WTC11 (cell line): Measurements from ENCODE around the gene SNX2. TPM values are rescaled to one million over a fixed set of nuclear protein-coding genes. Genes with fewer than 3 reads are reported as not detected.

Source experiments
- ATAC-seq: fragments of 200-7000 bp; cut with Tn5 transposase; 2 replicates; pipeline ENCODE4 v1.10.0; 2021; ENCODE audit warnings: mild to moderate bottlenecking, moderate library complexity
- CTCF ChIA-PET: fragments of 300-600 bp; sonication (Branson Sonifier 250); formaldehyde crosslinking; loops from one replicate; lab custom pipeline; 2021; ENCODE audit warnings: antibody characterized with exemption; lab: Charles Lee
- POLR2A ChIA-PET: fragments of 350-600 bp; sonication (Branson Sonifier 250); formaldehyde crosslinking; loops from one replicate; lab custom pipeline; 2021; ENCODE audit warnings: antibody characterized with exemption; lab: Charles Lee
- DNase-seq: peaks from one replicate; pipeline ENCODE4 v3.0.0; 2021; ENCODE audit warnings: low spot score
- H3K27ac Mint-ChIP-seq: 2 replicates; pipeline ENCODE4 v1.8.0; 2021; ENCODE audit warnings: mixed read lengths
- H3K27me3 Mint-ChIP-seq: 2 replicates; pipeline ENCODE4 v1.8.0; 2021; ENCODE audit warnings: low read depth, mild to moderate bottlenecking, moderate library complexity, mixed read lengths
- H3K36me3 Mint-ChIP-seq: 2 replicates; pipeline ENCODE4 v1.8.0; 2021; ENCODE audit warnings: mixed read lengths
- H3K4me1 Mint-ChIP-seq: 2 replicates; pipeline ENCODE4 v1.8.0; 2022; ENCODE audit warnings: mixed read lengths
- H3K4me3 Mint-ChIP-seq: 2 replicates; pipeline ENCODE4 v1.8.0; 2021; ENCODE audit warnings: mild to moderate bottlenecking, moderate library complexity, mixed read lengths
- H3K9me3 Mint-ChIP-seq: 2 replicates; pipeline ENCODE4 v1.8.0; 2021; ENCODE audit warnings: mixed read lengths
- AFF4 ChIP-seq: sonication (generic); formaldehyde crosslinking; IDR thresholded peaks from 2 replicates; pipeline ENCODE4 v1.8.1; 2023; ENCODE audit warnings: mild to moderate bottlenecking, missing genetic modification reagents, borderline replicate concordance
- ATF1 ChIP-seq: sonication (generic); formaldehyde crosslinking; IDR thresholded peaks from 2 replicates; pipeline ENCODE4 v1.8.1; 2023; ENCODE audit warnings: mild to moderate bottlenecking, moderate library complexity, missing genetic modification reagents
- CBFB ChIP-seq: sonication (generic); formaldehyde crosslinking; IDR thresholded peaks from 2 replicates; pipeline ENCODE4 v1.8.1; 2022; ENCODE audit warnings: mild to moderate bottlenecking, low read depth, missing genetic modification reagents
- ELF4 ChIP-seq: sonication (generic); formaldehyde crosslinking; IDR thresholded peaks from 2 replicates; pipeline ENCODE4 v1.8.1; 2022; ENCODE audit warnings: low read depth, mild to moderate bottlenecking, moderate library complexity, missing genetic modification reagents
- ESRRA ChIP-seq: sonication (generic); formaldehyde crosslinking; IDR thresholded peaks from 2 replicates; pipeline ENCODE4 v1.8.1; 2022; ENCODE audit warnings: mild to moderate bottlenecking, missing genetic modification reagents, borderline replicate concordance
- FOXJ3 ChIP-seq: sonication (generic); formaldehyde crosslinking; IDR thresholded peaks from 2 replicates; pipeline ENCODE4 v1.9.0; 2021; ENCODE audit warnings: missing genetic modification reagents, mild to moderate bottlenecking, borderline replicate concordance
- FOXK1 ChIP-seq: sonication (generic); formaldehyde crosslinking; IDR thresholded peaks from 2 replicates; pipeline ENCODE4 v1.8.0; 2022; ENCODE audit warnings: mild to moderate bottlenecking, moderate library complexity, missing genetic modification reagents
- IRF2 ChIP-seq: sonication (generic); formaldehyde crosslinking; IDR thresholded peaks from 2 replicates; pipeline ENCODE4 v1.8.0; 2022; ENCODE audit warnings: low read depth, missing genetic modification reagents, borderline replicate concordance
- KAT7 ChIP-seq: sonication (generic); formaldehyde crosslinking; IDR thresholded peaks from 2 replicates; pipeline ENCODE4 v1.8.1; 2023; ENCODE audit warnings: missing genetic modification reagents, mild to moderate bottlenecking, borderline replicate concordance
- NR2C2 ChIP-seq: sonication (generic); formaldehyde crosslinking; IDR thresholded peaks from 2 replicates; pipeline ENCODE4 v1.8.0; 2022; ENCODE audit warnings: mild to moderate bottlenecking, missing genetic modification reagents
- NR3C1 ChIP-seq: sonication (generic); formaldehyde crosslinking; conservative IDR thresholded peaks from 2 replicates; pipeline ENCODE4 v1.8.1; 2023; ENCODE audit warnings: low read depth, mild to moderate bottlenecking, missing genetic modification reagents
- PRRX2 ChIP-seq: fragments of 250-450 bp; sonication (Bioruptor Pico); IDR thresholded peaks from 2 replicates; pipeline ENCODE4 v1.8.0; 2021; ENCODE audit warnings: mild to moderate bottlenecking
- RELA ChIP-seq: sonication (generic); formaldehyde crosslinking; IDR thresholded peaks from 2 replicates; pipeline ENCODE4 v1.8.1; 2022; ENCODE audit warnings: missing genetic modification reagents, mild to moderate bottlenecking, borderline replicate concordance
- TCF7 ChIP-seq: sonication (generic); formaldehyde crosslinking; IDR thresholded peaks from 2 replicates; pipeline ENCODE4 v1.8.0; 2022; ENCODE audit warnings: mild to moderate bottlenecking, low read depth, missing genetic modification reagents, moderate library complexity
- TEAD1 ChIP-seq: sonication (generic); formaldehyde crosslinking; IDR thresholded peaks from 2 replicates; pipeline ENCODE4 v1.8.0; 2022; ENCODE audit warnings: mild to moderate bottlenecking, missing genetic modification reagents
- TP53 ChIP-seq: sonication (generic); formaldehyde crosslinking; IDR thresholded peaks from 2 replicates; pipeline ENCODE4 v1.8.1; 2023; ENCODE audit warnings: mild to moderate bottlenecking, missing genetic modification reagents
- ZMAT4 ChIP-seq: fragments of 250-450 bp; sonication (Bioruptor Pico); IDR thresholded peaks from 2 replicates; pipeline ENCODE4 v1.9.0; 2021; ENCODE audit warnings: mild to moderate bottlenecking
- ZNF219 ChIP-seq: sonication (generic); formaldehyde crosslinking; IDR thresholded peaks from 2 replicates; pipeline ENCODE4 v1.8.0; 2023; ENCODE audit warnings: missing genetic modification reagents, mild to moderate bottlenecking, borderline replicate concordance
- ZNF671 ChIP-seq: fragments of 250-450 bp; sonication (Bioruptor Pico); IDR thresholded peaks from 2 replicates; pipeline ENCODE4 v1.8.0; 2021; ENCODE audit warnings: mild to moderate bottlenecking
- total RNA-seq: library from RNA; stranded (reverse); gene quantifications from 3 replicates; pipeline ENCODE4 v1.2.3, GENCODE V29; 2021

The SNX2 gene
- total RNA-seq, 1 experiment from 2014 or later, result 63.7 TPM

DNA sequence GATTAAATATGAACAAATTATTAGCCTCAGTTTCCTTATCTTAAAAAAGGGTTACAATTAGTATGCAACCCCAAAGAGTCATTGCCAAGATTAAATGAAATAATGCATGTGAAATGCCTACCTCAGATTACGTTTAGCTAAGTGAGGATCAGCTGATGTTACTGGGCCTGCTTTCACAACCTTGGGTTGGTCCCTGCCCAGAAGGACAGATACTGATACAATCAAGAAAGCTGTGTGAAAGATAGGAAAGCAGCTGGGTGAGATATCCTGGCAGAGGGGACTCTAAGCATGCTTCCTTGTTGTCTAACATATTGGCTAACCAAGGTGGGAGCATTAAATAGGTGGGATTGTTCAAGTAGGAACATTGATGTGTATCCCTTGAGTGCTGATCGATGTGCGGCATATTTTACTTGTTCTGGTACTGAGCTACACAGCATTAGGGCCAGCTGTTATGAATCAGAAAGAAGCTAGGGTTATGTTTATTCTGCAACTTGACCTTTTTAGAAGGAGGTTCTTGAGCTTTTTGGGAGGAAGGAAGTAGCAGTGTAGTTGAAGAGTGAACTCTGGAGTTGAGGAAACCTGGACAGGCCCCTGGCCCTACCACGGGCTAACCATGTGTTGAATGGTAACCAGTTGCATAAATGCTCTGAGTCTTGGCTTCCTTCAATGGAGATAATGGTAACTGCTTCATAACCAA lies 99.4 kb downstream of the SNX2 start (continued):
- TF ChIP-seq AFF4 (CRISPR knock-in tag), result no peak
- no peak for TF ChIP-seq RELA (CRISPR knock-in tag)
- no peak for TF ChIP-seq FOXJ3 (CRISPR knock-in tag)
- TF ChIP-seq ATF1, result no peak
- TF ChIP-seq, all 79 proteins: peak for 0

DNA sequence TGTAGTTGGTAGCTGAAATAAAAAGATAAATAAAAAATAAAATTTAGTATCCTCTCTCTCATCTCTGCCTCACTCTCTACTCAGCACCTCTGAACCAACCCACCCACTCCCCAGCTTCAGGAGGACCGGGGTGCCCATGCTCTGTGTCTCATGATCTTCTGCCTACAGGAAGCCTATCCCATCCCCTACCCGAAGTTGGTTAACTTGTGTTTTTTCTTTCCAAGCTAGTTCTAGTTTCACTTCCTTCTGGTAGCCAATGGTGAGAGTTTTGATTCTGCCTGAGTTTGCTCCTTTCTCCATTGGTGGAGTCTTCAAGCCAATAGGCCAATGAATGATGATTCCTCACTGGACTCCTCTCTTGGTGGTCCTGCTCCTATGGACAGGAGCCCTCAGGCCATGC lies 102.6 kb downstream of the SNX2 start:
- no peak for ATAC-seq
- Mint-ChIP-seq H3K4me3 (no peak overlapping the region), H3K9me3 (no peaks in the 10 kb centered on the region; the same call in 1 of the 2 replicates), H3K4me1 (no peaks in the 10 kb centered on the region), H3K27ac (no peak overlapping the region), H3K27me3 (no peaks in the 10 kb centered on the region), H3K36me3 (no peaks in the 10 kb centered on the region)
- ChIA-PET CTCF (no interaction called here), POLR2A (no interaction called here)
- no peak for DNase-seq
- TF ChIP-seq ELF4 (CRISPR knock-in tag), result no peak
- TF ChIP-seq ZNF671 (CRISPR knock-in tag), result no peak
- TF ChIP-seq ZNF219 (CRISPR knock-in tag), result no peak
- no peak for TF ChIP-seq NR2C2

DNA sequence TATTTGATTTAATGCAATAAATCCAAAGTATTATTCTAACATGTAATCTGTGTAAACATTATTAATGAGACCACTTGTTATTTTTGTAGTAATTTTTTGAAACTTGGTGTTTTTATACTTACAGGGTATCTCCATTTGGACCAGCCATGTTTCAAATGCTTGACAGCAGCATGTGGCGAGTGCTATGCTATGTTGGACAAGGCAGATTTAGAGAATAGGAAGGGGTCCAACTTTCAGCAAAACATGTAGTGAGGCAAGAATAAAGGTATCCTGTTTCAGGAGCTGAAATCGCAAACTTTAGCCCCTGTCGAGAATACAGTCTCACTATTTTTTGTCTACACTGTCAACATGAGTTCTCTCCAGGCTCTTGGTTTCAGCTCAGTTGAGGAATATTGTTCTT lies 104.2 kb downstream of the SNX2 start:
- no peaks in the 10 kb centered on the region for H3K27me3 Mint-ChIP-seq
- H3K4me3 Mint-ChIP-seq, result no peak overlapping the region
- ChIA-PET POLR2A (interaction anchor here (0.6 kb wide), 1 partner anchor 35 kb away, joined by 3 read pairs; no protein-coding TSS in a partner anchor), CTCF (interaction anchor here (0.6 to 1.3 kb wide), 2 partner anchors 175 to 363 kb away, joined by 3 read pairs; no protein-coding TSS in a partner anchor)
- DNase-seq (no peak), ATAC-seq (no peak)
- TF ChIP-seq TEAD1 (no peak), ZMAT4 (CRISPR knock-in tag) (no peak), ELF4 (CRISPR knock-in tag) (no peak), TP53 (CRISPR knock-in tag) (no peak), ESRRA (CRISPR knock-in tag) (no peak), IRF2 (CRISPR knock-in tag) (no peak), NR3C1 (CRISPR knock-in tag) (no peak), TCF7 (no peak), CBFB (CRISPR knock-in tag) (no peak), FOXK1 (CRISPR knock-in tag) (no peak), KAT7 (no peak), PRRX2 (no peak)
- no peaks in the 10 kb centered on the region for H3K4me1 Mint-ChIP-seq
- H3K27ac Mint-ChIP-seq, result no peak overlapping the region
- H3K36me3 Mint-ChIP-seq, result no peaks in the 10 kb centered on the region
- H3K9me3 Mint-ChIP-seq, result no peaks in the 10 kb centered on the region; the same call in 1 of the 2 replicates

Other genes starting within 250 kb of the SNX2 start
- 14.0 to 15.8 TPM (median 15.5 TPM) in 3 replicates for gene SNX24, start 70.5 kb downstream of the SNX2 start, total RNA-seq